K562 (cell line): Measurements from ENCODE around the gene IQCN. TPM values are rescaled to one million over a fixed set of nuclear protein-coding genes. Genes with fewer than 3 reads are reported as not detected.

Experiments
- CREB5 ChIP-seq: fragments of 250-450 bp; sonication (Bioruptor Pico); IDR thresholded peaks from 2 replicates; pipeline ENCODE4 v1.5.0; 2020; ENCODE audit warnings: mild to moderate bottlenecking
- E2F6 ChIP-seq, 2 experiments: IDR thresholded peaks; 2 replicates each; pipeline ENCODE4 v1.6.1; 2011; ENCODE audit warnings: borderline replicate concordance in 1 of 2, control low read depth in 1 of 2, low read depth in 1 of 2, low read length in 1 of 2, mild to moderate bottlenecking in 1 of 2, mixed read lengths in 1 of 2, moderate library complexity in 1 of 2; ENCODE audit not compliant: insufficient read depth in 1 of 2, insufficient read length in 1 of 2, poor library complexity in 1 of 2, severe bottlenecking in 1 of 2; ENCODE audit errors: extremely low read depth in 1 of 2
- ELK1 ChIP-seq: sonication (generic); formaldehyde crosslinking; IDR thresholded peaks from 2 replicates; pipeline ENCODE4 v1.8.1; 2022; ENCODE audit warnings: missing genetic modification reagents
- LARP7 ChIP-seq: fragments of 450-650 bp; IDR thresholded peaks from 2 replicates; pipeline ENCODE4 v1.6.1; 2016
- MNT ChIP-seq, 2 experiments: fragments of 450-650 bp; conservative IDR thresholded peaks; 2 replicates each; pipeline ENCODE4 v1.6.1; 2017; ENCODE audit warnings: mild to moderate bottlenecking in 2 of 2, moderate library complexity in 2 of 2
- NBN ChIP-seq: fragments of 450-650 bp; IDR thresholded peaks from 2 replicates; pipeline ENCODE4 v1.6.1; 2016; ENCODE audit warnings: low read depth, mild to moderate bottlenecking
- PHF20 ChIP-seq: fragments of 450-650 bp; IDR thresholded peaks from 2 replicates; pipeline ENCODE4 v1.6.1; 2018; ENCODE audit not compliant: partially characterized antibody
- RCOR1 ChIP-seq, 2 experiments: IDR thresholded peaks; 2 replicates each; pipeline ENCODE4 v1.6.1; 2012; ENCODE audit warnings: low read depth in 2 of 2, low read length in 2 of 2, borderline replicate concordance in 1 of 2, improper control_type of control experiment in 1 of 2
- SAP30 ChIP-seq: fragments of 200-600 bp; sonication (generic); IDR thresholded peaks from 2 replicates; pipeline ENCODE4 v1.6.1; 2012; ENCODE audit warnings: borderline replicate concordance, low read depth, mild to moderate bottlenecking, moderate library complexity, low read length, control low read depth, inconsistent platforms; ENCODE audit not compliant: insufficient read depth, poor library complexity, severe bottlenecking
- SMARCA5 ChIP-seq: fragments of 450-650 bp; IDR thresholded peaks from 2 replicates; pipeline ENCODE4 v1.6.1; 2016
- SRSF1 ChIP-seq: fragments of 200-400 bp; formaldehyde crosslinking; IDR thresholded peaks from 2 replicates; pipeline ENCODE4 v1.6.1; 2017; ENCODE audit warnings: mild to moderate bottlenecking, low read depth, low read length, moderate library complexity
- ZNF609 ChIP-seq: sonication (generic); formaldehyde crosslinking; IDR thresholded peaks from 2 replicates; pipeline ENCODE4 v1.8.1; 2023; ENCODE audit warnings: missing genetic modification reagents, mild to moderate bottlenecking, borderline replicate concordance
- polyA plus RNA-seq, 8 experiments: library from polyadenylated mRNA; depleted of rRNA in 4 of 8; stranded (reverse) in 5 of 8; unstranded in 3 of 8; fragments of >200 nt; fragmentation: Nextera tagmentation in 2 of 8; fragmentation: Illumina TruSeq in 1 of 8; extraction: Ambion mirVana in 2 of 8; extraction: Trizol in 1 of 8; gene quantifications; 2 replicates each; pipeline versions ENCODE4 v1.2.1 to v1.2.3, GENCODE V29; 2011 to 2014; ENCODE audit warnings: inconsistent platforms in 1 of 8, missing spikeins in 1 of 8
- total RNA-seq, 7 experiments: library from RNA; depleted of rRNA in 6 of 7; stranded (reverse); fragments of >200 nt in 6 of 7; fragmentation: Illumina TruSeq in 2 of 7; extraction: Trizol in 2 of 7; gene quantifications; 2 replicates each; pipeline versions ENCODE4 v1.2.1 to v1.2.3, GENCODE V29; 2011 to 2021; ENCODE audit warnings: low replicate concordance in 1 of 7

IQCN gene
- total and polyA plus RNA-seq, 9 of the 15 experiments (the other 6 are each of a cell fraction or from before 2014, with no cell fraction given): 0.01 to 0.07 (median 0.04) TPM; not detected in 3

GRCh38 chr19:18282788-18283141 lies 8.5 kb upstream of the IQCN start (continued):
- TF ChIP-seq PHF20 (no peak), RCOR1 (IDR thresholded peaks at IDR 0.05; ENCODE audit: borderline replicate concordance in 1 of 2, low read depth in 2 of 2, low read length in 2 of 2) (peak in 1 of 2 experiments; percentile 89; a peak in 3 of 4 replicates), CREB5 (CRISPR knock-in tag) (0 out of 2 replicates have a peak, but pooled peaks have one; percentile 38), NBN (peak; percentile 44; the same call in 1 of the 2 replicates), SRSF1 (no peak), ELK1 (no peak), LARP7 (peak; percentile 80; the same call in 1 of the 2 replicates), E2F6 (IDR thresholded peaks at IDR 0.05; ENCODE audit: borderline replicate concordance in 1 of 2, extremely low read depth in 1 of 2, insufficient read depth in 1 of 2, insufficient read length in 1 of 2, low read depth in 1 of 2, low read length in 1 of 2, poor library complexity in 1 of 2, severe bottlenecking in 1 of 2) (peak; percentile 28 to 63), SAP30 (no peak), MNT (conservative IDR thresholded peaks at IDR 0.05) (peak; percentile 40 to 54), ZNF609 (CRISPR knock-in tag) (no peak), SMARCA5 (peak; percentile 99)
